Mucosa of rectum (tissue), 2 donors: ENCODE measurements around the gene MARCOL.

Source experiments
- H3K27ac ChIP-seq, 2 donors: one replicate each; pipeline ENCODE4 v1.7.0; 2013; ENCODE audit warnings: inconsistent platforms in 2 of 2, low read depth in 2 of 2, low read length in 2 of 2
- H3K27me3 ChIP-seq, 2 donors: one replicate each; pipeline ENCODE4 v1.7.0; 2013; ENCODE audit warnings: low read length in 2 of 2; ENCODE audit not compliant: control insufficient read depth in 2 of 2, insufficient read depth in 2 of 2
- H3K36me3 ChIP-seq, 2 donors: one replicate each; pipeline ENCODE4 v1.7.0; 2013; ENCODE audit warnings: low read length in 2 of 2; ENCODE audit not compliant: control insufficient read depth in 2 of 2, insufficient read depth in 2 of 2
- H3K4me1 ChIP-seq, 2 donors: one replicate each; pipeline ENCODE4 v1.7.0; 2013; ENCODE audit warnings: low read length in 2 of 2, mild to moderate bottlenecking in 1 of 2; ENCODE audit not compliant: control insufficient read depth in 2 of 2, insufficient read depth in 2 of 2
- H3K4me3 ChIP-seq, 2 donors: one replicate each; pipeline ENCODE4 v1.7.0; 2013; ENCODE audit warnings: low read length in 2 of 2
- H3K9ac ChIP-seq, 2 donors: one replicate each; pipeline ENCODE4 v1.7.0; 2013; ENCODE audit warnings: low read length in 2 of 2, low read depth in 1 of 2, mild to moderate bottlenecking in 1 of 2
- H3K9me3 ChIP-seq, 2 donors: one replicate each; pipeline ENCODE4 v1.7.0; 2013; ENCODE audit warnings: low read length in 2 of 2; ENCODE audit not compliant: control insufficient read depth in 2 of 2
- donor health status: healthy.
- donor health status: Normal muscosa, but diverticular disease.

MARCOL gene

GRCh38 chr5:148238418-148238794 lies at the start of gene MARCOL:
MARCOL (plus strand) TSS chr5:148238525; CDS start chr5:148238598, 73 bp downstream.
- Histone ChIP-seq H3K4me3 (no peak within 1 kb of the TSS), H3K9ac (no peak within 1 kb of the TSS), H3K9me3 (no peaks in the 10 kb centered on the region), H3K27ac (no peak within 1 kb of the TSS), H3K27me3 (no peaks in the 10 kb centered on the region), H3K36me3 (no peaks in the 10 kb centered on the region), H3K4me1 (no peaks in the 10 kb centered on the region)

GRCh38 chr5:148191010-148191409 lies 47.3 kb upstream of the MARCOL start:
- Histone ChIP-seq H3K4me3 (no peak overlapping the region), H3K27ac (no peak overlapping the region)

GRCh38 chr5:148193202-148193601 lies 45.1 kb upstream of the MARCOL start:
- H3K36me3 ChIP-seq: no peaks in the 10 kb centered on the region
- H3K4me1 ChIP-seq: no peaks in the 10 kb centered on the region
- H3K4me3 ChIP-seq: no peak overlapping the region
- H3K27ac ChIP-seq: no peak overlapping the region
- no peak overlapping the region for H3K9ac ChIP-seq
- H3K9me3 ChIP-seq: no peaks in the 10 kb centered on the region
- H3K27me3 ChIP-seq: no peaks in the 10 kb centered on the region

More at GRCh38 chr5:148191010-148191409, 47.3 kb upstream of the MARCOL start:
- Histone ChIP-seq H3K27me3 (no peaks in the 10 kb centered on the region), H3K9ac (no peak overlapping the region), H3K4me1 (no peaks in the 10 kb centered on the region), H3K36me3 (no peaks in the 10 kb centered on the region), H3K9me3 (no peaks in the 10 kb centered on the region)

GRCh38 chr5:148201151-148201550 lies 37.2 kb upstream of the MARCOL start:
- no peak overlapping the region for H3K27ac ChIP-seq

GRCh38 chr5:148202531-148203203 lies 35.7 kb upstream of the MARCOL start, which contains the start of gene SPINK6:
SPINK6 (plus strand) TSS chr5:148203042; CDS start chr5:148203097, 55 bp downstream.
- Histone ChIP-seq H3K36me3 (no peaks in the 10 kb centered on the region), H3K4me3 (no peak within 1 kb of the TSS), H3K9me3 (no peaks in the 10 kb centered on the region), H3K9ac (no peak within 1 kb of the TSS), H3K4me1 (no peaks in the 10 kb centered on the region), H3K27ac (no peak within 1 kb of the TSS), H3K27me3 (no peaks in the 10 kb centered on the region)

More at GRCh38 chr5:148201151-148201550, 37.2 kb upstream of the MARCOL start:
- Histone ChIP-seq H3K9me3 (no peaks in the 10 kb centered on the region), H3K36me3 (no peaks in the 10 kb centered on the region), H3K27me3 (no peaks in the 10 kb centered on the region), H3K4me1 (no peaks in the 10 kb centered on the region), H3K4me3 (no peak overlapping the region), H3K9ac (no peak overlapping the region)

GRCh38 chr5:148205044-148205806 lies 33.1 kb upstream of the MARCOL start:
- Histone ChIP-seq H3K4me1 (no peaks in the 10 kb centered on the region), H3K27ac (no peak overlapping the region), H3K9ac (no peak overlapping the region), H3K36me3 (no peaks in the 10 kb centered on the region), H3K9me3 (no peaks in the 10 kb centered on the region), H3K27me3 (no peaks in the 10 kb centered on the region), H3K4me3 (no peak overlapping the region)

- Histone ChIP-seq H3K27me3 (no peaks in the 10 kb centered on the region), H3K4me1 (no peaks in the 10 kb centered on the region), H3K4me3 (no peak overlapping the region), H3K36me3 (no peaks in the 10 kb centered on the region), H3K9me3 (no peaks in the 10 kb centered on the region), H3K9ac (no peak overlapping the region), H3K27ac (no peak overlapping the region)
Measured at GRCh38 chr5:148205865-148206264, 32.5 kb upstream of the MARCOL start.

- Histone ChIP-seq H3K4me3 (no peak overlapping the region), H3K9me3 (no peaks in the 10 kb centered on the region), H3K36me3 (no peaks in the 10 kb centered on the region), H3K27me3 (no peaks in the 10 kb centered on the region), H3K9ac (no peak overlapping the region), H3K27ac (no peak overlapping the region), H3K4me1 (no peaks in the 10 kb centered on the region)
Measured at GRCh38 chr5:148206620-148207019, 31.7 kb upstream of the MARCOL start.

GRCh38 chr5:148208226-148208625 lies 30.1 kb upstream of the MARCOL start:
- no peaks in the 10 kb centered on the region for H3K27me3 ChIP-seq
- no peaks in the 10 kb centered on the region for H3K9me3 ChIP-seq
- H3K27ac ChIP-seq: no peak overlapping the region
- no peaks in the 10 kb centered on the region for H3K36me3 ChIP-seq
- H3K9ac ChIP-seq: no peak overlapping the region
- no peak overlapping the region for H3K4me3 ChIP-seq
- H3K4me1 ChIP-seq: no peaks in the 10 kb centered on the region

- no peak overlapping the region for H3K27ac ChIP-seq
Measured at GRCh38 chr5:148209151-148209770, 29.1 kb upstream of the MARCOL start.

More at GRCh38 chr5:148209151-148209770, 29.1 kb upstream of the MARCOL start:
- Histone ChIP-seq H3K9ac (no peak overlapping the region), H3K4me1 (no peaks in the 10 kb centered on the region), H3K27me3 (no peaks in the 10 kb centered on the region), H3K36me3 (no peaks in the 10 kb centered on the region), H3K9me3 (no peaks in the 10 kb centered on the region), H3K4me3 (no peak overlapping the region)
